ENCODE measurements around the gene IGF2R. TPM values are rescaled to one million over a fixed set of nuclear protein-coding genes. Genes with fewer than 3 reads are reported as not detected.

The IGF2R gene
- total RNA-seq, 1 donor from 2014 or later: 239 TPM

- DNase-seq: no peak
Measured at GRCh38 chr6:160028487-160029275, 59.8 kb downstream of the IGF2R start.

DNA sequence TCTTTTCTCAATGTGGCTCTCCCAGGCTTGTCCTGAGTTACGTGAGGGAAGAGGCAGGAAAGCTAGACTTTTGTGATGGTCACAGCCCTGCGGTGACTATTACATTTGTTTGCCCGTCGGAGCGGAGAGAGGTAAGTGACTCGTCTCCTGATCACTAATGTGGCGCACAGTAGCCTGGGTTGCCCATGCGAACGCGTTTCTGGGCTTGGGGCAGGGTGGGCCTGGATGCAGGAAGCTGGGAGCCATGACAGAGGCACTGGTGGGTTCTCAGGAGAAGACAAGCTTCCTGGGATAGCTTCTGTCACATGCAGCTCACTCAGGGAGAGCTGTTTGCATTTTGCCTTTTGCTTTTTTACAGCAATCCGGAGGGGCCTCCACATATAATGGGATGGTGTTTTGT, 60.6 kb downstream of the IGF2R start:
- DNase-seq: no peak

DNA sequence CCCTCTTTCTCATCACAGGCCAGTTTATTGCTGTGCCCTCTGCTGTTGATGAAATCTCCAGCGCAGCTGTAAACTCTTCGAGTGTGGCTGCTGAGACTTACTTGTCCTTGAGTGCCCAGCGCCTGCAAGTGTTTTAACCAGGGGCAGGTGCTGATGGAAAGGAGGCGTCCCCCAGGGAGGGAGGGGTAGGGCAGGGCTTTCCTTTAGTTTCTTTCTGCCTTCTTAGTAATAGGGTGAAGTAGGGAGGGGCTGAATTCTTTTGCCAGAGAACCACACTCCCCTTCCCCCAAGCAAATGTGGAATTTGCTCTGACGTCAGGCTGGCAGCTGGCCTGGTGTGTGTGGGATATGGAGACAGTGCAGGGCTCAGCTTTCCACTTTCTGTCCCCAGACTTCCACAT, 61.2 kb downstream of the IGF2R start:
- peak; percentile 99 for DNase-seq

- DNase-seq: no peak
Measured at GRCh38 chr6:160031442-160031841, 62.6 kb downstream of the IGF2R start.

GRCh38 chr6:160031871-160032270, 63.0 kb downstream of the IGF2R start:
- DNase-seq: no peak

DNA sequence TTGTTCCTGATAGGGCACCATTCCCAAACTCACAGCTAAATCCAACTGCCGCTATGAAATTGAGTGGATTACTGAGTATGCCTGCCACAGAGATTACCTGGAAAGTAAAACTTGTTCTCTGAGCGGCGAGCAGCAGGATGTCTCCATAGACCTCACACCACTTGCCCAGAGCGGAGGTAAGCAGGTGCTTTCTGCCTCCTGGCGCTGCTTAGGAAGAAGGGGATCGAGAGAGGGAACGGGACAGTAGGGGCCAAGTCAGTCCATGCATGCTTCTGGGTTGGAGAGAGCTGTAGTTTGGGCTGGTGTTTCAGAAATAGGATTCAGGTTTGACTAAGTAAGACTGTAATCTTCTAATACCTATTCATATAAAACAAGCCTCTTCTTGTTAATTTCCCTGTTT, 63.7 kb downstream of the IGF2R start:
- DNase-seq: no peak

- peak; percentile 63 for DNase-seq
Measured at GRCh38 chr6:160034036-160034930, 65.4 kb downstream of the IGF2R start.

GRCh38 chr6:160035241-160035640, 66.4 kb downstream of the IGF2R start:
- DNase-seq: no peak

- no peak for DNase-seq
Measured at GRCh38 chr6:160035693-160036330, 66.9 kb downstream of the IGF2R start.

DNA sequence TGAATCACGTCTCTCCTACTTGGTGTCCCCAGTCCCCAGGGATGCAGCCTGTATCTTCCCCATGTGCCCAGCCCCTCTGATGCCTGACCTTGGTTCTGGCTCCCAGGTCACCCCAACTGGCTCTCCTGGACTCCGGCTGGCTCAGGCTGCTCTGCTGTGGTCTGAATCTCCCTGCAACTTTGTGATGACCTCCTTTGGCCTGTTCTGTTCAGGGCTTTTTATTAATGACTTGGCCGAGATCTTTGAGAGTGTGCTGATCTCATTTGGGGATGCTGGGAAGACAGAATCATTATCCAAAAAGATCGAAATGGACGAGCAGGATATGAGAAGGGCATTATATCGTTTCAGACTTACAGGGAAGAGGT, 67.4 kb downstream of the IGF2R start:
- no peak for DNase-seq

DNA sequence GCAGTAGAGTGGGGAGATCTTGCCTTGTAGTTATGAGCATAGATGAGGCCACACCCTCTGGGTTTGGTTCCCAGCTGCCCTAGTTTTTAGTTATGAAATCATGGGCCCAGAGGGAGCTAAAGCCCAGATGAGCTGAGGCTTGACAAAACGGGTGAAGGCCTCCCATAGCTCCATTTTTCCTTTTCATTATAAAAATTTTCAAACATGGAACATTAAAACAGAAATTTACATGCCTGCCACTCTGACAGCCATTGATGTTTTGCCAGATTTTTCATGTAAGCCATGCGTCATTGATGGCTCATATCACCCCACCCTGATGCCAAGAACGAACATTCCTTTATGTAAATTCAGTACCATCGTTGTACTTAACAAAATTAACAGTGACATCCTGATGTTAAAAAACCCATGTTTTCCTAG, 67.9 kb downstream of the IGF2R start:
- DNase-seq: no peak

DNA sequence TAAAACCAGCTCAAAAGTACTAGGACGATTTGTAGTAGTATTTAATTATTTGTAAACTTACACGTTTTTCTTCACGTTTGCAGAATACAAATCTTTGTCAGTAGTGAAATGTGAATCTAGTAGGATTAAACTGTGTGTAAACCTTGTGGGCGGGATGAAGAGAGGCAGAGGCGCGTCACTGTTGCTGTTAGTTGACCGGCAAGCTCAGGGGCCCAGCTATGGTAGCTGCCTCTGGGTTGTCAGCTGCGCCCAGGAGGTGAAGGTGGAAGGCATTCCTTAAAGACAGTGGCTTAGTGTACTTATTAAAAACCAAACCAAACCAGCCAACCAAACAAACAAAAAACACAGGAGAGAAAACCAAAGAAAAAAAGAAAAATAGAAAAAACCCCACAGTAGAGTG, 69.6 kb downstream of the IGF2R start:
- no peak for DNase-seq

DNA sequence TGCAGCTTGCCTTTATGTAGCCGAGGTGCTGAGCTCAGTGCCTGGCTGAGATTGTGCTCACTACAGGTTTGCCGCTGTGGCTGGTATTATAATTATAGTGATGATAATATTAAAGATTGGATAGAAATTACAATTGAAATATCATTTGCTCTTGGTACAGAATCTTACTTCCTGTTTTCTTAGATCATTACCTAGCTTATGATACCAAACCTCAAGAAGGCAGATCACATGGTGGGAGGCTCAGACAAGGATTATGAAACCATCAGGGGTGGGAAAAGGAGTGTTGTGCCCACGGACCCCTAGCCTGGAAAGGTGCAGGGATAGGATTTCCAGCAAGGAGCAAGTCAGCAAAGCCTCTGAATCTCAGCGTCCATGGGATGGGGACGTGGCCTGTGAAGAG, 70.6 kb downstream of the IGF2R start:
- DNase-seq: no peak

- DNase-seq: no peak
Measured at GRCh38 chr6:160040055-160040454, 71.2 kb downstream of the IGF2R start.

GRCh38 chr6:160040527-160041264, 71.8 kb downstream of the IGF2R start:
- no peak for DNase-seq

- peak; percentile 76 for DNase-seq
Measured at GRCh38 chr6:160041608-160042007, 72.7 kb downstream of the IGF2R start.

GRCh38 chr6:160042014-160042773, 73.3 kb downstream of the IGF2R start:
- no peak for DNase-seq

DNA sequence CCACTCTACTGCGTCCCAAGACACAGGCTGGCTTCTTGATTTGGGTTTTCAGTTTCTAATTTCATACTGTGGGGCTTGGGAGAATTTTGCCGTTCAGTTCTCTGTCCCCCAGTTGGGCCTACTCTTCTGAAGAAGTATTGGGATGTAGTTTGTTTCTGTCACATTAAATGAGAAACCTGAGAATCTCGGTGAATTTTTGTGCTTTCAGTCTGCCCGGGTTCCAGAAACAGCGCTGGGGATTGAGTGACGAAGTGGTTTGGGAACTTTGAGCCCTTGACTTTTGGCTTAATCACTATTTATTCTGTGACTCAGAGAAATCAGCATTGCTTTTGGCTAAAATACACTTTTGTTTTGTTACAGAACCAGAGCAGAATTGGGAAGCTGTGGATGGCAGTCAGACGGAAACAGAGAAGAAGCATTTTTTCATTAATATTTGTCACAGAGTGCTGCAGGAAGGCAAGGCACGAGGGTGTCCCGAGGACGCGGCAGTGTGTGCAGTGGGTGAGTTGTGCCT, 74.0 kb downstream of the IGF2R start:
- DNase-seq: no peak

- peak; percentile 51 for DNase-seq
Measured at GRCh38 chr6:160043784-160044183, 74.9 kb downstream of the IGF2R start.

- no peak for DNase-seq
Measured at GRCh38 chr6:160044687-160045086, 75.8 kb downstream of the IGF2R start.

DNA sequence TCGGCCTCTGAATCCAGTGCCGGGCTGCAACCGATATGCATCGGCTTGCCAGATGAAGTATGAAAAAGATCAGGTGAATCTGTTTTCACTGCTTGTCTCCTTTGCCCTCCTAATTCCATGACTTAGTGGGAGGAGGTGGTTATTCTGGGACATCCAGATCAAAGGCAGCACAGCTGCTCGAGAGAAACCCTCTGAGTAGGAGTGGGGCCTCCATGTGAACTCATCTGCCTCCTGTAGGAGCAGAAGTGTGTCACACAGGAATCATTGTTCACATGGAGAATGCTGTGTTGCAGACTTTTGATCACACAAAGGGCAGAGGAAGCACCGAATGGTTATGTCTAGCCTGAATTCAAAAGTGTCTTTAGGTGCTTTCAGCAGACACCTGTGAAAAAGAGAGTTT, 79.6 kb downstream of the IGF2R start:
- DNase-seq: peak; percentile 44
